HG02970 (cell line): Measurements from ENCODE around the gene CNBD2.
"Not testable (repeated sequence)": the region's sequence is repeated elsewhere in the genome, so short reads cannot be mapped to it uniquely, and the experiment has no call there.

Experiments
- ATAC-seq: cut with Tn5 transposase; IDR thresholded peaks from one replicate; pipeline ENCODE4 v1.9.1; 2021; ENCODE audit warnings: mild to moderate bottlenecking, moderate library complexity, moderate number of reproducible peaks; ENCODE audit not compliant: unreplicated experiment, low FRiP score

The CNBD2 gene

DNA sequence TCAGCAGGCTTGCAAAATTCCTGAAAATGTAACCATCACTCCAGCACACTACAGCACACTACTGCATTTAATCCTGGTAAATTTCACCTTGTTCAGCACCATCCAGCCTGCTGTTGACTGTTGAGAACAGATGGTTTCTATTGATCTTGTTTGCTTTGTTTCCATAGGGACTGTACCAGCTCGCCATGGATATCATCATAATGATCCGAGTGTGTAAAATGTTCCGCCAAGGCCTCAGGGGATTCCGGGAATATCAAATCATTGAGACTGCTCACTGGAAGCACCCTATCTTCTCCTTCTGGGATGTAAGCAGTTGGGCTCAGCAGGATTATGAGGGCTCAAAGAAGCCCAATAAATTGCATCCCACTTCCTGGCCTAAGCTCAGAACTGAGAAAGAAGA is 4.1 kb downstream of the CNBD2 start:
- no peak for ATAC-seq

DNA sequence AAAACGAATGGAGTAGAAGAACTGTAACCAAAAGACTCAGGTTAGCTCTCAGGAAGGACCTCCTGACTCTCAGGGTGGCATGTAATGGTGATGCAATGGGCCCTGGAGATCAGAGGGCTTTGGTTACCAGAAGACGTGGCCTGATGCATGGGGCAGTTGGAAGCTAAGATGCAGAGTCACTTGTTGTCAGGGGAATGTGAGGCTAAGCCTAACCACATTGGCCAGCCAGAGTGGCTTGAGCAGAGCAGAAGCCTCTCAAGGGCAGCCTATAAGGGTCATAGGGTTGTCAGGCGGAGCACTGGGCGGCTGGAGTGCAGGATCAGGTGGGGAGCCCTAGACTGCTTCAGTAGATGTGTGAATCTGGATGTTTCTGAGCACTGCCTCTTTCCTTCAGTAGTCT is 5.9 kb downstream of the CNBD2 start:
- ATAC-seq: no peak

- ATAC-seq: no peak
Observed at GRCh38 chr20:35975576-35976373, 7.4 kb downstream of the CNBD2 start.

GRCh38 chr20:35978041-35978513 is 9.7 kb downstream of the CNBD2 start:
- ATAC-seq: no peak

DNA sequence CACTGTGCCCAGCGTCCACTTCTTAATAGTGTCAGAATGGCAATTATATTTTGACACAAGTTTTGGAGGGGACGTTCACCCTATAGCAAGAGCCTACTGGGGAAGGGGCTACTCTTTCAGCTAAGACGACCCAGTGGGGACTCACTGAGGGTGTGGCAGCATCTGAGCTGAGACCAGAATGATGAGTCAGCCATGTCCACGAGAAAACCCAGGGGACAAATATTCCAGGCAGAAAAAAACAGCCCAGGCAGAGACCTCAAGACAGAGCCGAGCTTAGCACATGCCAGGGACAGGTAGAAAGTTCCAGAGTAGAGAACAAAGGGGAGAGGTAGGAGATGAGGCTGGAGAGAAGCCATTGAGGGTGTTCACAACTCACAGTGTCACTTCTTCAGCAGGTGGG is 11.2 kb downstream of the CNBD2 start:
- no peak for ATAC-seq

GRCh38 chr20:35981969-35982368 is 13.6 kb downstream of the CNBD2 start:
- no peak for ATAC-seq

DNA sequence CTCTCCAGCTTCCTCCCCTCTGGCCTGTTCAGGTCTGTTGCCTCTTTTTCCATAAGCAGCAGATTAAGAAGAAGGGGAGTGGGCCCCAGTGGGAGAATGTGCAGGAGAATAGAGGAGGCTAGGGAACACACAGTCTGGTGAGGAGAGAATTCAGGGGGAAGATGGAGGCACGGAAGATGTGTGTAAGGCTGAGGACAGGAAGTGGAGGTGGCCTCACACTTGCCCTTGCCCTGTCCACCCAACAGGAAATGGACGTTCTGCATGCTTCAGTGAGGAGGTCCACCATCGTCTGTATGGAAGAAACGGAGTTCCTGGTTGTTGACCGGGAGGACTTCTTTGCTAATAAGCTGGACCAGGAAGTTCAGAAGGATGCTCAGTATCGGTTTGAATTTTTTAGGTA is 16.0 kb downstream of the CNBD2 start:
- ATAC-seq: no peak

DNA sequence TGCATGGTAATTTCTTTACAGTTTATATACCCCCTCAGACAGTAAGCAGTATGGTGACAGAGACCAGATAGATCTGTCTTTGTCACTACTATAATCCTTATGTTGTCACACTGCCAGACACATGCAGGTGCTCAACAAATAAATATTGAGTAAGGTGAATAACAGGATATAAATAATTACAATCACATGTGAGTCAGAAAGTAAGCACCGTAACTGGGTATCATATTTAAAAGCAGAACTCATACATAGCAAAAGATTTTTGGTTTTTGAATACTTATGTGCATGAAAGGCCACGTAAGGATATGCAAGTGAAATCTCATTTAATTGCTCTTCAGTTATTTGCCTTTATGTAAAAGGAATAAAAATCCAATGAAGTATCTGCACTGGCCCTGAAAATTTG is 17.4 kb downstream of the CNBD2 start:
- ATAC-seq: no peak

GRCh38 chr20:35988910-35989463 is 20.6 kb downstream of the CNBD2 start:
- ATAC-seq: no peak

DNA sequence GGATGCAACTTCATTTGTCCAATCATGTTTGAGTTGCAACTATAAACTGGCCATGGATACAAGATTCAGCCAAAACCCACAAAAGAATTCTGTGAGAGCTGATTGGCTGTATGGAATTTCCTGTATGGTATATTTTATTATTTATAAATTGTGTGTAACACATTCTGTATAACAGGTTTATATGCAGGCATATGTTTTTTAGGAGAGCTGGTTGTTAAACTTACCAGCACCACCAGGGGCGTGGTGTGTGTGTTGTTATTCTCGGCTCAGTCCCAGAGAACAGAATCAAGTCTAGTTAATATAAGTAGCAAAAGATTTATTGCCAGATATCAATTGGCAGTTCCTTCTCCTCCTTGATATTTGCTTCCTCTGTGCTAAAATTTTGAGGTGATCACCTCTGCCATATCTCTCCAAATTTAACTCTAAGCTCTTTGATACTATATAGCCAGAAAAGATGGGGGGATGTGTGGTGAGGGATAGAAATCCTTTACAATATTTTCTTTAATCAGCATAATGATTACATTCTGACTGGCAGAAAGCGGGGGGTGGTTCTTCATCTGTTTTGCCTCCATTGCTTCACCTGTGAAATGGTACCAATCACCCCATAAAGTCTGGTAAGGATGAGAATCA is 22.9 kb downstream of the CNBD2 start:
- ATAC-seq: no peak

GRCh38 chr20:35992713-35993335 is 24.4 kb downstream of the CNBD2 start:
- ATAC-seq: no peak

GRCh38 chr20:35994994-35995453 is 26.6 kb downstream of the CNBD2 start:
- ATAC-seq: no peak

GRCh38 chr20:35996492-35996891 is 28.1 kb downstream of the CNBD2 start:
- not testable (repeated sequence) for ATAC-seq

DNA sequence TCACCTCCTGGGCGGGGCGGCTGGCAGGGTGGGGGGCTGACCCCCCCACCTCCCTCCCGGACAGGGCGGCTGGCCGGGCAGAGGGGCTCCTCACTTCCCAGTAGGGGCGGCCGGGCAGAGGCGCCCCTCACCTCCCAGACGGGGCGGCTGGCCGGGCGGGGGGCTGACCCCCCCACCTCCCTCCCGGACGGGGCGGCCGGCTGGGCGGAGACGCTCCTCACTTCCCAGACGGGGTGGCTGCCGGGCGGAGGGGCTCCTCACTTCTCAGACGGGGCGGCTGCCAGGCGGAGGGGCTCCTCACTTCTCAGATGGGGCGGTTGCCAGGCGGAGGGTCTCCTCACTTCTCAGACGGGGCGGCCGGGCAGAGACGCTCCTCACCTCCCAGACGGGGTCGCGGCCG is 32.9 kb downstream of the CNBD2 start:
- not testable (repeated sequence) for ATAC-seq

- no peak for ATAC-seq
Observed at GRCh38 chr20:36002855-36003254, 34.5 kb downstream of the CNBD2 start.

DNA sequence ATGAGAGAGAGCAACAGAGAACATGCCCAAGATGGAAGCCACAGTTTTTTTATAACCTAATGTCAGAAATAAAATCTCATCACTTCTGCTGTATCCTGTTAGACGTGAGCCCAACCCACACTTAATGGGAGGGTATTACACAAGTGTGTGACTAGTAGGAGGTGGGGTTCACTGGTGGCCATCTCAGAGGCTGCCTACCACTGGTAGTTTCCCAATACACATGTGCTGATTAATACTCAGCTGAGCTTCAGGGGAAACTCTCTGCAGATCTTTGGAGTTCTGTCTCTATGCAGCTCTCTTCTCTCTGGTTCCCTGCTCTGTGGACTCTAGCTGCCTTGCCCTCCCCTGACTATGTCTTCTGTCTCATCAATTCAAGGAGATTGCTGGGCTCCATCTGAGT is 35.7 kb downstream of the CNBD2 start:
- ATAC-seq: no peak

DNA sequence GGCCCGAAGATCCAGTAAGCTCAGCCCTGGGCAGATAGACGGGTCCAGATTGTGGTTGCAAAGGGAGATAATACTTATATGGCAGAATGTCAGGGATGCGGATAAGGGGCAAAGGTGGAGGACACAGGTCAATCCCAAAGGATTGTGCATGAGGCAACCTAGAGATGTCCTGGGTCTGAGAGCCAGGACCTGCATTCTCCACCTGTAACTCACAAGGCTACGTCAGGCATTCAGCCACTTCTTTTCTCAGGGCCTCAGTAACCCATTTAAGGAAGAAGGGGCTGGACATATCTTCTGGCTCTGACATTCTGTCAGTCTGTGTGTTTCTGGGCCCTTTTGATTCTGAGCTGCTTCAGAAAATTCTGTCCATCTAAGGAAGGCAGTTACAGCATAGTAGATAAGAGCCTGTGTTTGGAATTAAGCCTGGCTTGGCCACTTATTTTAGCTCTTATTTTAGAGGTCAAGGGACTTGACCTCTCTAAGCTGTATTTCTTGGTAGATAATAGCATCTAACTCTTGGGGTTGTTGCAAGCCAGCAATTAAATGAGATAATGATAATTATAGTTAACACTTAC is 40.2 kb downstream of the CNBD2 start:
- no peak for ATAC-seq

GRCh38 chr20:36010076-36010475 is 41.7 kb downstream of the CNBD2 start:
- ATAC-seq: no peak

GRCh38 chr20:36010825-36011224 is 42.4 kb downstream of the CNBD2 start:
- ATAC-seq: no peak

- ATAC-seq: no peak
Observed at GRCh38 chr20:36015806-36016403, 47.5 kb downstream of the CNBD2 start.
